Measurements from ENCODE around the gene GOLGA3.

GRCh38 chr12:132861558-132861957, 32.9 kb upstream of the GOLGA3 start:
- TF ChIP-seq, protein P1, sequence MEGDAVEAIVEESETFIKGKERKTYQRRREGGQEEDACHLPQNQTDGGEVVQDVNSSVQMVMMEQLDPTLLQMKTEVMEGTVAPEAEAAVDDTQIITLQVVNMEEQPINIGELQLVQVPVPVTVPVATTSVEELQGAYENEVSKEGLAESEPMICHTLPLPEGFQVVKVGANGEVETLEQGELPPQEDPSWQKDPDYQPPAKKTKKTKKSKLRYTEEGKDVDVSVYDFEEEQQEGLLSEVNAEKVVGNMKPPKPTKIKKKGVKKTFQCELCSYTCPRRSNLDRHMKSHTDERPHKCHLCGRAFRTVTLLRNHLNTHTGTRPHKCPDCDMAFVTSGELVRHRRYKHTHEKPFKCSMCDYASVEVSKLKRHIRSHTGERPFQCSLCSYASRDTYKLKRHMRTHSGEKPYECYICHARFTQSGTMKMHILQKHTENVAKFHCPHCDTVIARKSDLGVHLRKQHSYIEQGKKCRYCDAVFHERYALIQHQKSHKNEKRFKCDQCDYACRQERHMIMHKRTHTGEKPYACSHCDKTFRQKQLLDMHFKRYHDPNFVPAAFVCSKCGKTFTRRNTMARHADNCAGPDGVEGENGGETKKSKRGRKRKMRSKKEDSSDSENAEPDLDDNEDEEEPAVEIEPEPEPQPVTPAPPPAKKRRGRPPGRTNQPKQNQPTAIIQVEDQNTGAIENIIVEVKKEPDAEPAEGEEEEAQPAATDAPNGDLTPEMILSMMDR (IDR thresholded peaks at IDR 0.05; ENCODE audit: insufficient read depth, low read depth, low read length) = no peak
- no peak for TF ChIP-seq EZH2 (IDR thresholded peaks at IDR 0.05; ENCODE audit: insufficient read depth, low read length)
